Liver (tissue), 9 donors: ENCODE measurements around the gene UVSSA. TPM values are rescaled to one million over a fixed set of nuclear protein-coding genes. Genes with fewer than 3 reads are reported as not detected.

Experiments used
- DNase-seq: peaks from one replicate; pipeline ENCODE4 v3.0.0-alpha.2; 2017; ENCODE audit warnings: low spot score
- H3K27ac ChIP-seq, 2 donors: one replicate each; pipeline ENCODE4 v1.7.0; 2013; ENCODE audit warnings: inconsistent platforms in 2 of 2, low read length in 2 of 2, control low read depth in 1 of 2, low read depth in 1 of 2, mild to moderate bottlenecking in 1 of 2
- H3K27me3 ChIP-seq, 4 donors: one replicate each; pipeline versions ENCODE4 v1.6.1 to v1.7.0; 2013; ENCODE audit warnings: low read length in 3 of 4, inconsistent platforms in 1 of 4, mild to moderate bottlenecking in 1 of 4, moderate library complexity in 1 of 4; ENCODE audit not compliant: control insufficient read depth in 4 of 4, insufficient read depth in 4 of 4
- H3K36me3 ChIP-seq, 4 donors: one replicate each; pipeline versions ENCODE4 v1.6.1 to v1.7.0; 2013; ENCODE audit warnings: low read length in 3 of 4, mild to moderate bottlenecking in 3 of 4, low read depth in 1 of 4, moderate library complexity in 1 of 4; ENCODE audit not compliant: control insufficient read depth in 4 of 4, insufficient read depth in 3 of 4
- H3K4me1 ChIP-seq, 4 donors: one replicate each; pipeline versions ENCODE4 v1.6.1 to v1.7.0; 2013; ENCODE audit warnings: low read length in 3 of 4, mild to moderate bottlenecking in 3 of 4, moderate library complexity in 1 of 4; ENCODE audit not compliant: control insufficient read depth in 4 of 4, insufficient read depth in 4 of 4
- H3K4me3 ChIP-seq, 3 donors: one replicate each; pipeline versions ENCODE4 v1.6.1 to v1.7.0; 2013; ENCODE audit warnings: low read length in 3 of 3, control low read depth in 1 of 3, low read depth in 1 of 3, mild to moderate bottlenecking in 1 of 3
- H3K9ac ChIP-seq, 2 donors: one replicate each; pipeline ENCODE4 v1.7.0; 2013; ENCODE audit warnings: low read length in 2 of 2, mild to moderate bottlenecking in 2 of 2, moderate library complexity in 2 of 2, control low read depth in 1 of 2, low read depth in 1 of 2
- H3K9me3 ChIP-seq, 4 donors: one replicate each; pipeline versions ENCODE4 v1.6.1 to v1.7.0; 2013; ENCODE audit warnings: low read length in 3 of 4; ENCODE audit not compliant: control insufficient read depth in 4 of 4
- CTCF ChIP-seq: fragments of 150-350 bp; IDR thresholded peaks from 2 replicates; pipeline ENCODE4 v1.5.1; 2017; ENCODE audit warnings: improper control_type of control experiment, low read depth, low read length; ENCODE audit not compliant: missing input control
- EGR1 ChIP-seq, 2 donors: IDR thresholded peaks; 2 replicates each; pipeline ENCODE4 v1.6.1; 2016 to 2018; ENCODE audit warnings: antibody characterized with exemption in 2 of 2, low read depth in 2 of 2
- FOXA1 ChIP-seq: IDR thresholded peaks from 2 replicates; pipeline ENCODE4 v1.6.1; 2016; ENCODE audit warnings: antibody characterized with exemption
- FOXA2 ChIP-seq: IDR thresholded peaks from 2 replicates; pipeline ENCODE4 v1.6.1; 2016; ENCODE audit warnings: antibody characterized with exemption
- GABPA ChIP-seq, 2 donors: IDR thresholded peaks in 1 of 2; conservative IDR thresholded peaks in 1 of 2; 2 replicates each; pipeline ENCODE4 v1.6.1; 2016; ENCODE audit warnings: antibody characterized with exemption in 2 of 2, mild to moderate bottlenecking in 1 of 2, moderate library complexity in 1 of 2
- HNF4A ChIP-seq, 2 donors: conservative IDR thresholded peaks; 2 replicates each; pipeline ENCODE4 v1.6.1; 2016; ENCODE audit warnings: antibody characterized with exemption in 2 of 2, mild to moderate bottlenecking in 2 of 2
- HNF4G ChIP-seq: IDR thresholded peaks from 2 replicates; pipeline ENCODE4 v1.6.1; 2016; ENCODE audit warnings: antibody characterized with exemption
- JUND ChIP-seq, 2 donors: IDR thresholded peaks; 2 replicates each; pipeline ENCODE4 v1.6.1; 2016; ENCODE audit warnings: antibody characterized with exemption in 2 of 2
- NR2F2 ChIP-seq: IDR thresholded peaks from 2 replicates; pipeline ENCODE4 v1.6.1; 2016; ENCODE audit warnings: antibody characterized with exemption
- RAD21 ChIP-seq, 2 donors: IDR thresholded peaks; 2 replicates each; pipeline ENCODE4 v1.6.1; 2016; ENCODE audit warnings: antibody characterized with exemption in 2 of 2, mild to moderate bottlenecking in 2 of 2
- RXRA ChIP-seq, 2 donors: IDR thresholded peaks; 2 replicates each; pipeline ENCODE4 v1.6.1; 2017 to 2018; ENCODE audit warnings: antibody characterized with exemption in 2 of 2, mild to moderate bottlenecking in 1 of 2
- SP1 ChIP-seq: IDR thresholded peaks from 2 replicates; pipeline ENCODE4 v1.6.1; 2018; ENCODE audit warnings: antibody characterized with exemption, mild to moderate bottlenecking
- TAF1 ChIP-seq: conservative IDR thresholded peaks from 2 replicates; pipeline ENCODE4 v1.6.1; 2016; ENCODE audit warnings: antibody characterized with exemption, mild to moderate bottlenecking
- YY1 ChIP-seq: IDR thresholded peaks from 2 replicates; pipeline ENCODE4 v1.6.1; 2016; ENCODE audit warnings: antibody characterized with exemption, mild to moderate bottlenecking
- ZBTB33 ChIP-seq: IDR thresholded peaks from 2 replicates; pipeline ENCODE4 v1.6.1; 2016; ENCODE audit warnings: antibody characterized with exemption
- WGBS: extraction: QIAGEN DNeasy Blood & Tissue Kit; methylation state at CpG from one replicate; pipeline ENCODE4 v1.1.7; 2013; 5-methylcytosine and 5-hydroxymethylcytosine counted together
- polyA plus RNA-seq, 2 donors: library from polyadenylated mRNA; stranded (reverse) in 1 of 2; unstranded in 1 of 2; fragments of 200-250 nt in 1 of 2; fragments of >200 nt in 1 of 2; fragmentation: Nextera tagmentation in 1 of 2; extraction: Ambion mirVana in 1 of 2; gene quantifications; one replicate each; pipeline versions ENCODE4 v1.2.1 to v1.2.3, GENCODE V29; 2013 to 2015
- total RNA-seq, 2 donors: library from RNA; depleted of rRNA; stranded (reverse); fragments of >200 nt; gene quantifications; one replicate each; pipeline ENCODE4 v1.2.3, GENCODE V29; 2014
- TF ChIP-seq, protein P1 (sequence below): IDR thresholded peaks from 2 replicates; pipeline ENCODE4 v1.6.1; 2016; ENCODE audit warnings: antibody characterized with exemption
- TF ChIP-seq, protein P2 (sequence below): IDR thresholded peaks from 2 replicates; pipeline ENCODE4 v1.6.1; 2016; ENCODE audit warnings: antibody characterized with exemption
- TF ChIP-seq, protein P3 (sequence below): IDR thresholded peaks from 2 replicates; pipeline ENCODE4 v1.6.1; 2016; ENCODE audit warnings: antibody characterized with exemption, mild to moderate bottlenecking
- donor health status: healthy.
- donor health status: healthy.
- donor health status: healthy.
- donor health status: healthy.
- donor health status: healthy.

The UVSSA gene
- total and polyA plus RNA-seq, 4 donors: 2.2 to 18.3 (median 3.6) TPM

- TF ChIP-seq JUND (IDR thresholded peaks at IDR 0.05): no peak
- no peak for TF ChIP-seq EGR1 (IDR thresholded peaks at IDR 0.05; ENCODE audit: low read depth in 2 of 2)
- TF ChIP-seq ZBTB33: no peak
- no peak for TF ChIP-seq YY1
- TF ChIP-seq CTCF: no peak
- TF ChIP-seq RXRA (IDR thresholded peaks at IDR 0.05): no peak
- no peak for TF ChIP-seq GABPA (IDR thresholded peaks at IDR 0.05 in 1 of 2, conservative IDR thresholded peaks at IDR 0.05 in 1 of 2)
- TF ChIP-seq, protein P1, sequence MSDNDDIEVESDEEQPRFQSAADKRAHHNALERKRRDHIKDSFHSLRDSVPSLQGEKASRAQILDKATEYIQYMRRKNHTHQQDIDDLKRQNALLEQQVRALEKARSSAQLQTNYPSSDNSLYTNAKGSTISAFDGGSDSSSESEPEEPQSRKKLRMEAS: no peak
- TF ChIP-seq FOXA2: no peak
- TF ChIP-seq, protein P2, sequence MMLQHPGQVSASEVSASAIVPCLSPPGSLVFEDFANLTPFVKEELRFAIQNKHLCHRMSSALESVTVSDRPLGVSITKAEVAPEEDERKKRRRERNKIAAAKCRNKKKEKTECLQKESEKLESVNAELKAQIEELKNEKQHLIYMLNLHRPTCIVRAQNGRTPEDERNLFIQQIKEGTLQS: no peak
- no peak for TF ChIP-seq RAD21 (IDR thresholded peaks at IDR 0.05)
- no peak for TF ChIP-seq HNF4A (conservative IDR thresholded peaks at IDR 0.05)
- no peak for TF ChIP-seq FOXA1
- TF ChIP-seq, protein P3, sequence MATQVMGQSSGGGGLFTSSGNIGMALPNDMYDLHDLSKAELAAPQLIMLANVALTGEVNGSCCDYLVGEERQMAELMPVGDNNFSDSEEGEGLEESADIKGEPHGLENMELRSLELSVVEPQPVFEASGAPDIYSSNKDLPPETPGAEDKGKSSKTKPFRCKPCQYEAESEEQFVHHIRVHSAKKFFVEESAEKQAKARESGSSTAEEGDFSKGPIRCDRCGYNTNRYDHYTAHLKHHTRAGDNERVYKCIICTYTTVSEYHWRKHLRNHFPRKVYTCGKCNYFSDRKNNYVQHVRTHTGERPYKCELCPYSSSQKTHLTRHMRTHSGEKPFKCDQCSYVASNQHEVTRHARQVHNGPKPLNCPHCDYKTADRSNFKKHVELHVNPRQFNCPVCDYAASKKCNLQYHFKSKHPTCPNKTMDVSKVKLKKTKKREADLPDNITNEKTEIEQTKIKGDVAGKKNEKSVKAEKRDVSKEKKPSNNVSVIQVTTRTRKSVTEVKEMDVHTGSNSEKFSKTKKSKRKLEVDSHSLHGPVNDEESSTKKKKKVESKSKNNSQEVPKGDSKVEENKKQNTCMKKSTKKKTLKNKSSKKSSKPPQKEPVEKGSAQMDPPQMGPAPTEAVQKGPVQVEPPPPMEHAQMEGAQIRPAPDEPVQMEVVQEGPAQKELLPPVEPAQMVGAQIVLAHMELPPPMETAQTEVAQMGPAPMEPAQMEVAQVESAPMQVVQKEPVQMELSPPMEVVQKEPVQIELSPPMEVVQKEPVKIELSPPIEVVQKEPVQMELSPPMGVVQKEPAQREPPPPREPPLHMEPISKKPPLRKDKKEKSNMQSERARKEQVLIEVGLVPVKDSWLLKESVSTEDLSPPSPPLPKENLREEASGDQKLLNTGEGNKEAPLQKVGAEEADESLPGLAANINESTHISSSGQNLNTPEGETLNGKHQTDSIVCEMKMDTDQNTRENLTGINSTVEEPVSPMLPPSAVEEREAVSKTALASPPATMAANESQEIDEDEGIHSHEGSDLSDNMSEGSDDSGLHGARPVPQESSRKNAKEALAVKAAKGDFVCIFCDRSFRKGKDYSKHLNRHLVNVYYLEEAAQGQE: no peak
- TF ChIP-seq TAF1: no peak
- no peak for TF ChIP-seq SP1
- no peak for TF ChIP-seq HNF4G
- no peak for TF ChIP-seq NR2F2
- Histone ChIP-seq H3K27ac (no peak overlapping the region), H3K4me1 (peaks cover 0 to 32% (median 20%) of the 10 kb centered on the region in 4 donors), H3K9ac (no peak overlapping the region), H3K36me3 (no peaks in the 10 kb centered on the region), H3K4me3 (no peak overlapping the region), H3K27me3 (no peaks in the 10 kb centered on the region), H3K9me3 (no peaks in the 10 kb centered on the region)
- no peak for DNase-seq
- WGBS: 89% methylated on average over 17 of the region's 17 CpGs
Observed at GRCh38 chr4:1305781-1306455, 41.1 kb upstream of the UVSSA start.
